Activated CD4-positive, alpha-beta memory T cell treated with anti-CD3 and anti-CD28 coated beads for 36 hours (primary cell): ENCODE measurements around the gene TPBGL. TPM values are rescaled to one million over a fixed set of nuclear protein-coding genes. Genes with fewer than 3 reads are reported as not detected.
A peak's percentile ranks its signal among the peaks of the same experiment; 100 is the strongest.

Experiments used
- CTCF ChIA-PET: fragments of 350-600 bp; sonication (Branson Sonifier 250); formaldehyde crosslinking; loops from one replicate; lab custom pipeline; 2021; ENCODE audit warnings: antibody characterized with exemption, inconsistent platforms; lab: Charles Lee
- POLR2A ChIA-PET: fragments of 350-600 bp; sonication (Branson Sonifier 250); formaldehyde crosslinking; loops from one replicate; lab custom pipeline; 2021; ENCODE audit warnings: antibody characterized with exemption; lab: Charles Lee
- DNase-seq: peaks from one replicate; pipeline ENCODE4 v3.0.0-alpha.2; 2020
- H3K27ac Mint-ChIP-seq: one replicate; pipeline ENCODE4 v1.8.0; 2021; ENCODE audit warnings: mixed read lengths
- H3K27me3 Mint-ChIP-seq: one replicate; pipeline ENCODE4 v1.8.0; 2021; ENCODE audit warnings: mixed read lengths
- H3K36me3 Mint-ChIP-seq: one replicate; pipeline ENCODE4 v1.8.0; 2021; ENCODE audit warnings: mixed read lengths
- H3K4me1 Mint-ChIP-seq: one replicate; pipeline ENCODE4 v1.8.0; 2021; ENCODE audit warnings: low read depth, mixed read lengths
- H3K4me3 Mint-ChIP-seq: one replicate; pipeline ENCODE4 v1.8.0; 2021; ENCODE audit warnings: mild to moderate bottlenecking, mixed read lengths
- H3K9me3 Mint-ChIP-seq: one replicate; pipeline ENCODE4 v1.8.0; 2021; ENCODE audit warnings: mixed read lengths
- intact Hi-C: fragments of 100-400 bp; cut with micrococcal nuclease; formaldehyde crosslinking; loops from one replicate; pipeline ENCODE4 v1.15.1; 2023
- total RNA-seq, 2 experiments: library from RNA; stranded (reverse); gene quantifications; one replicate each; pipeline ENCODE4 v1.2.3, GENCODE V29; 2021

Gene TPBGL
- total RNA-seq, 2 experiments from 2014 or later = 0.07 TPM; not detected in 1

DNA sequence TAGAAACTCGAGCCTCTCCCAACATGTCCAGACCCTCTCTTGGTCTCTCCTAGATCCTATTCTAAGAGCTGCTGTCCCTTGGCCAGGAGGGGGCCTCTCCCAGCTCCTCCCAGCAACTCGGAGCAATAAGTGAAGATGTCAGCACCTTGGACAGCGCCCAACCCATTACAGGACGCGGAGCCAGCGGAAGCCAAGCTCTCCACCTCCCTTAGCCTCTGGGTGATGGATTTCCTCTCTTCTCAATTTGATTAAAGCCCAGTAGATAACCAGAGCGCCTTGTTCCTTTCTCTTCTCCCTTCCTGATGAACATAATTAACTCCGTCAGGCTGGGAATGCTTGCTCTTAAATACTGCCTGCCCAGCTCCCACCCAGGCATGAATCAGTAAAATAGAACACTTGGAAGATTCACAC lies 26.2 kb upstream of the TPBGL start:
- no peaks in the 10 kb centered on the region for H3K4me1 Mint-ChIP-seq
- no peaks in the 10 kb centered on the region for H3K9me3 Mint-ChIP-seq
- no peaks in the 10 kb centered on the region for H3K36me3 Mint-ChIP-seq
- intact Hi-C loops = loop anchor here (2.0 kb wide), 1 partner anchor 26 kb away; the partner anchor contains the start of gene TPBGL
- ChIA-PET POLR2A (interaction anchor here (0.5 kb wide), 1 partner anchor 193 kb away, joined by 3 read pairs; no protein-coding TSS in a partner anchor), CTCF (interaction anchor here (0.9 to 2.5 kb wide), 10 partner anchors 8 to 192 kb away, joined by 3 to 17 read pairs (median 6); partner anchors contain the start of gene TPBGL)
- H3K4me3 Mint-ChIP-seq = no peak overlapping the region
- H3K27me3 Mint-ChIP-seq = peaks cover 20% of the 10 kb centered on the region
- no peak overlapping the region for H3K27ac Mint-ChIP-seq
- DNase-seq = peak; percentile 84

GRCh38 chr11:75214843-75215242 lies 25.7 kb upstream of the TPBGL start:
- Mint-ChIP-seq H3K27ac (no peak overlapping the region), H3K4me1 (no peaks in the 10 kb centered on the region), H3K27me3 (peaks cover 20% of the 10 kb centered on the region), H3K9me3 (no peaks in the 10 kb centered on the region), H3K36me3 (no peaks in the 10 kb centered on the region), H3K4me3 (no peak overlapping the region)
- intact Hi-C loops = loop anchor here (2.0 kb wide), 1 partner anchor 26 kb away; the partner anchor contains the start of gene TPBGL
- DNase-seq = no peak
- CTCF ChIA-PET = interaction anchor here (0.9 to 2.5 kb wide), 10 partner anchors 9 to 192 kb away, joined by 3 to 17 read pairs (median 6); partner anchors contain the start of gene TPBGL
- POLR2A ChIA-PET = interaction anchor here (0.5 kb wide), 1 partner anchor 192 kb away, joined by 3 read pairs; no protein-coding TSS in a partner anchor

DNA sequence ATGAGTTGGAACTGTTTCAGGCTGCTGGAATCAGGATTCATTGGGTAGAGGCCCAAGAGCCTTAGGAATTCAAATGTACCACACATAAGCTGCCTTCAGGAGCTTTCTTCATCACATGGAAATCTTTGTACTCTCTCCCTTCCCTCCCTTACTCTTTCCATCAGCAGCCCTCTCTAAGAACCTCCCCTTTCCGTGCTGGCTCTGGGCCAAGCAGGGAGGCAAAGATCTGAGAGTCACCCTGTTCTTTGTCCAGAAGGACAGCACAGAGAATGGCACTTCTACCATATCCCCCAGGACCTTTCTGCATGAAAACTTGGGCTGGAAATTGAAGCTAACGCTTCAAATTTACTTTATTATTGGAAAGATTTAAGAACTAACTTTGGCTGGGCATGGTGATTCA lies 20.7 kb upstream of the TPBGL start:
- H3K9me3 Mint-ChIP-seq = no peaks in the 10 kb centered on the region
- no peak overlapping the region for H3K4me3 Mint-ChIP-seq
- no peak overlapping the region for H3K27ac Mint-ChIP-seq
- CTCF ChIA-PET = interaction anchor here (1.1 to 2.2 kb wide), 3 partner anchors 15 to 80 kb away, joined by 3 to 7 read pairs (median 5); no protein-coding TSS in a partner anchor
- POLR2A ChIA-PET = no interaction called here
- no peak for DNase-seq
- H3K27me3 Mint-ChIP-seq = peaks cover 14% of the 10 kb centered on the region
- H3K36me3 Mint-ChIP-seq = no peaks in the 10 kb centered on the region
- H3K4me1 Mint-ChIP-seq = no peaks in the 10 kb centered on the region
- intact Hi-C loops = no loop called here

- ChIA-PET CTCF (interaction anchor here (0.8 to 2.2 kb wide), 5 partner anchors 17 to 84 kb away, joined by 3 to 10 read pairs (median 3); no protein-coding TSS in a partner anchor), POLR2A (no interaction called here)
- intact Hi-C loops = no loop called here
- Mint-ChIP-seq H3K4me1 (no peaks in the 10 kb centered on the region), H3K27ac (no peak overlapping the region), H3K36me3 (no peaks in the 10 kb centered on the region), H3K27me3 (peaks cover 1% of the 10 kb centered on the region), H3K4me3 (no peak overlapping the region), H3K9me3 (no peaks in the 10 kb centered on the region)
- no peak for DNase-seq
These were observed 16.5 kb upstream of the TPBGL start for GRCh38 chr11:75223954-75224643.

- Mint-ChIP-seq H3K4me1 (no peaks in the 10 kb centered on the region), H3K27ac (no peak overlapping the region), H3K27me3 (peaks cover 3% of the 10 kb centered on the region), H3K4me3 (no peak overlapping the region), H3K36me3 (no peaks in the 10 kb centered on the region), H3K9me3 (no peaks in the 10 kb centered on the region)
- ChIA-PET POLR2A (no interaction called here), CTCF (interaction anchor here (1.2 to 2.1 kb wide), 3 partner anchors 16 to 54 kb away, joined by 3 to 7 read pairs (median 3); no protein-coding TSS in a partner anchor)
- intact Hi-C loops = no loop called here
- no peak for DNase-seq
These were observed 14.8 kb upstream of the TPBGL start for GRCh38 chr11:75225794-75226193.

GRCh38 chr11:75229466-75229865 lies 11.1 kb upstream of the TPBGL start:
- no peaks in the 10 kb centered on the region for H3K4me1 Mint-ChIP-seq
- DNase-seq = no peak
- POLR2A ChIA-PET = no interaction called here

GRCh38 chr11:75230621-75231020 lies 10.0 kb upstream of the TPBGL start:
- H3K4me3 Mint-ChIP-seq = no peak overlapping the region
- H3K27me3 Mint-ChIP-seq = peaks cover 12% of the 10 kb centered on the region
- H3K36me3 Mint-ChIP-seq = no peaks in the 10 kb centered on the region
- intact Hi-C loops = no loop called here
- no peak overlapping the region for H3K27ac Mint-ChIP-seq
- ChIA-PET CTCF (interaction anchor here (0.9 to 5.8 kb wide), 5 partner anchors 11 to 90 kb away, joined by 3 to 36 read pairs (median 5); partner anchors contain the start of gene TPBGL), POLR2A (interaction anchor here (1.0 kb wide), 1 partner anchor 10 kb away, joined by 3 read pairs; the partner anchor contains the start of gene TPBGL)
- H3K9me3 Mint-ChIP-seq = no peaks in the 10 kb centered on the region
- H3K4me1 Mint-ChIP-seq = no peaks in the 10 kb centered on the region
- no peak for DNase-seq

More at GRCh38 chr11:75229466-75229865, 11.1 kb upstream of the TPBGL start:
- Mint-ChIP-seq H3K27ac (no peak overlapping the region), H3K27me3 (peaks cover 10% of the 10 kb centered on the region), H3K9me3 (no peaks in the 10 kb centered on the region), H3K4me3 (no peak overlapping the region), H3K36me3 (no peaks in the 10 kb centered on the region)
- intact Hi-C loops = no loop called here
- CTCF ChIA-PET = interaction anchor here (5.8 kb wide), 1 partner anchor 12 kb away, joined by 36 read pairs; the partner anchor contains the start of gene TPBGL

DNA sequence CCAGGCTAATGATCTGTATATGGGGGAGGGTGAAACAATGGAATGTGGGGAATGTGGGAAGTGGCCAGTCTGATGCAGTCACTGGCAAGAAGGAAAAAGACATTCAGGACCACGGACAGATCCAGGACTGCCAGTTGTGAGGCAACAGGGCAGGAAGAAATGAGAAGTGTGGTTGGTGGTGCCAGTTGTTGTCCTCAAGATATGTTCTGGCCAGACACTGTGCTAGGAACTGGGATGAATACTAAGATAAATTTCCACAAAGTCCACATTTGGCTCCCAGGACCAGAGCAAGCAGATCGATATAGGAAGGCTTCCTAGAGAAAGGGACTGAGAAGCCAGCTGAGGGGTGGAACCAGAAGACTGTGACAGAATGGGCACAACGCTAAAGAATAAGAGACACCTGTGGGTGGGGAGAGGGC lies 6.8 kb upstream of the TPBGL start:
- no peaks in the 10 kb centered on the region for H3K9me3 Mint-ChIP-seq
- ChIA-PET POLR2A (no interaction called here), CTCF (interaction anchor here (0.9 to 5.8 kb wide), 3 partner anchors 8 to 87 kb away, joined by 3 to 36 read pairs (median 4); partner anchors contain the start of gene TPBGL)
- intact Hi-C loops = no loop called here
- no peak overlapping the region for H3K27ac Mint-ChIP-seq
- DNase-seq = no peak
- no peaks in the 10 kb centered on the region for H3K36me3 Mint-ChIP-seq
- peaks cover 18% of the 10 kb centered on the region for H3K27me3 Mint-ChIP-seq
- H3K4me3 Mint-ChIP-seq = no peak overlapping the region
- no peaks in the 10 kb centered on the region for H3K4me1 Mint-ChIP-seq

- POLR2A ChIA-PET = no interaction called here
- H3K27ac Mint-ChIP-seq = no peak overlapping the region
These were observed 4.5 kb upstream of the TPBGL start for GRCh38 chr11:75236062-75236461.

DNA sequence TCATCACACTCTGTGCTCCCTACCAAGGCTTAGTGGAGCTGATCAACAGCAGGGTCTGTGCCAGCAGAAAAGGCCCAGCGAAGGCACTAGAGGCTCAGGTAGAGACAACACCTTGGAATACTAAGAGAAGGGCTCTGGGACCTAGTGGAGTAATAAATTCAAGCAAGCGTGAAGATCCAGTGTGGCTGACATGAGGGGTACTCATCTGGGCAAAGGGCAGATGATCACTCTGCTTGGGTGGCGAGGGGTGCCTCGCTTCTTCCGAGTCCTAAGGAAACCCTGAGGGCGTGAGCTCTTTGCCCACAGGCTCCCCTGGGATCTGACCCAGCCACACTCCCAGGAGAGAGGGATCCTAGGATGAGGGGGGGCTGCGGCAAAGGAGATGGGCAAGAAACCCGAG lies 3.5 kb upstream of the TPBGL start:
- ChIA-PET CTCF (interaction anchor here (0.6 to 7.6 kb wide), 5 partner anchors 14 to 206 kb away, joined by 3 to 212 read pairs (median 3); no protein-coding TSS in a partner anchor), POLR2A (interaction anchor here (0.6 kb wide), 1 partner anchor 934 kb away, joined by 4 read pairs; no protein-coding TSS in a partner anchor)
- Mint-ChIP-seq H3K27ac (no peak overlapping the region), H3K4me3 (no peak overlapping the region), H3K27me3 (peaks cover 27% of the 10 kb centered on the region), H3K9me3 (no peaks in the 10 kb centered on the region), H3K4me1 (peaks cover 2% of the 10 kb centered on the region), H3K36me3 (no peaks in the 10 kb centered on the region)
- no peak for DNase-seq
- intact Hi-C loops = no loop called here

More at GRCh38 chr11:75236062-75236461, 4.5 kb upstream of the TPBGL start:
- no peaks in the 10 kb centered on the region for H3K9me3 Mint-ChIP-seq
- no peak overlapping the region for H3K4me3 Mint-ChIP-seq
- H3K36me3 Mint-ChIP-seq = no peaks in the 10 kb centered on the region
- CTCF ChIA-PET = interaction anchor here (0.5 to 7.6 kb wide), 2 partner anchors 94 to 309 kb away, joined by 3 to 212 read pairs; no protein-coding TSS in a partner anchor
- H3K27me3 Mint-ChIP-seq = peaks cover 27% of the 10 kb centered on the region
- intact Hi-C loops = no loop called here
- H3K4me1 Mint-ChIP-seq = peaks cover 2% of the 10 kb centered on the region
- no peak for DNase-seq

GRCh38 chr11:75238595-75239440 lies 1.8 kb upstream of the TPBGL start:
- no peak for DNase-seq
- H3K27me3 Mint-ChIP-seq = peaks cover 35% of the 10 kb centered on the region
- no peak overlapping the region for H3K4me3 Mint-ChIP-seq
- ChIA-PET POLR2A (no interaction called here), CTCF (interaction anchor here (0.8 to 7.6 kb wide), 4 partner anchors 12 to 150 kb away, joined by 3 to 212 read pairs (median 32); no protein-coding TSS in a partner anchor)
- no peak overlapping the region for H3K27ac Mint-ChIP-seq
- intact Hi-C loops = no loop called here
- peaks cover 7% of the 10 kb centered on the region for H3K4me1 Mint-ChIP-seq
- H3K9me3 Mint-ChIP-seq = no peaks in the 10 kb centered on the region
- no peaks in the 10 kb centered on the region for H3K36me3 Mint-ChIP-seq
